ENCODE measurements around the gene ACOT9.
"Not testable (repeated sequence)": the region's sequence is repeated elsewhere in the genome, so short reads cannot be mapped to it uniquely, and the experiment has no call there.

The ACOT9 gene

DNA sequence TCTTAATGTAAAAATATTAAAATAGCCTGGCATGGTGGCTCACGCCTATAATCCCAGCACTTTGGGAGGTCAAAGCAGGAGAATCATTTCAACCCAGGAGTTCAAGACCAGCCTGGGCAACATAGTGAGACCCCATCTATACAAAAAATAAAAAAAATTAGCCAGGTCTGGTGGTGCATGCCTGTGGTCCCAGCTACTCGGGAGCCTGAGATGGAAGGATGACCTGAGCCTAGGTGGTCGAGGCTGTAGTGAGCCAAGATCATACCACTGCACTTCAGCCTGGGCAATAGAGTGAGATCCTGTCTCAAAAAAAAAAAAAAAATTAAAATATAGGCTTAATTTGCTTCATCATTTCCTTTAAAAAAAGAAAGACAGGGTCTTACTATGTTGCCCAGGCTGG lies 66.6 kb downstream of the ACOT9 start:
- not testable (repeated sequence) for DNase-seq

DNA sequence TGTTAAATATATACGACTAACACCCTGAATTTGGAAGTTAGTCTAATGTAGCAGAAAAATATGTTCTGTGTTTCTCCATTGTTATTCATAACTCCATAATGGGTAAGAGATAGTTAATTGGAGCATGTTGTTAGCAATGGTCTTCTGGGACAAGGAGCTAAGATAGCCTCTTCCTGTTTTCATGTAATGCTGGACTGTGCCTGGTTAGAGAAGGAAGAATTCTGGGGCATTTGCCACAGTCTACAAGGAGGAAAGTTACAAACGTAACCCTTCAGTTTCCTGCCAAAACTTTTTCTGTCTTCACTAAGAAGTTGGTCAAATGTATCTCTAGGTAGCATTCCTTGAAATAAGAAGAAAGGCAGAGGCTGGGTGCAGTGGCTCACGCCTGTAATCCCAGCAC lies 70.0 kb downstream of the ACOT9 start:
- DNase-seq = no peak

DNA sequence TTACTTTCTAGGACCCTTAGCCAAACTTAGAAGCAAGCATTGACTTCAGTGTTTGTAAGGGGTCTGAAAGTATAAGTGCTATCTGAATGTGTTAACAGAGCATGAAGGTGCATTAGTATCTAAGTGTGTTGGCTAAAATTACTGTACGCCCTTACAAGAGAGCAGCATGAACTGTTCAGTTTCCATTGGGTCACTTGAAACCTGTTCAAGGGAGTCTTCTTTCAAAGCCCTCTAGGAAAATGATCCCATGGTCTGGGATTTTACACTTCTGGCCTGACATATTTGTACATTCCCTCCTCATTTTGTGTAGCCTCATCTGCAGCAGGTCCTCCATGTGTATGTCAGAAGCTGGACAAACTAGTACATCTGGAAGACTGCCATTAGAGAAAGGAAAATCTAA lies 72.5 kb downstream of the ACOT9 start:
- no peak for DNase-seq

GRCh38 chrX:23668335-23668734 lies 74.7 kb downstream of the ACOT9 start:
- DNase-seq = no peak

DNA sequence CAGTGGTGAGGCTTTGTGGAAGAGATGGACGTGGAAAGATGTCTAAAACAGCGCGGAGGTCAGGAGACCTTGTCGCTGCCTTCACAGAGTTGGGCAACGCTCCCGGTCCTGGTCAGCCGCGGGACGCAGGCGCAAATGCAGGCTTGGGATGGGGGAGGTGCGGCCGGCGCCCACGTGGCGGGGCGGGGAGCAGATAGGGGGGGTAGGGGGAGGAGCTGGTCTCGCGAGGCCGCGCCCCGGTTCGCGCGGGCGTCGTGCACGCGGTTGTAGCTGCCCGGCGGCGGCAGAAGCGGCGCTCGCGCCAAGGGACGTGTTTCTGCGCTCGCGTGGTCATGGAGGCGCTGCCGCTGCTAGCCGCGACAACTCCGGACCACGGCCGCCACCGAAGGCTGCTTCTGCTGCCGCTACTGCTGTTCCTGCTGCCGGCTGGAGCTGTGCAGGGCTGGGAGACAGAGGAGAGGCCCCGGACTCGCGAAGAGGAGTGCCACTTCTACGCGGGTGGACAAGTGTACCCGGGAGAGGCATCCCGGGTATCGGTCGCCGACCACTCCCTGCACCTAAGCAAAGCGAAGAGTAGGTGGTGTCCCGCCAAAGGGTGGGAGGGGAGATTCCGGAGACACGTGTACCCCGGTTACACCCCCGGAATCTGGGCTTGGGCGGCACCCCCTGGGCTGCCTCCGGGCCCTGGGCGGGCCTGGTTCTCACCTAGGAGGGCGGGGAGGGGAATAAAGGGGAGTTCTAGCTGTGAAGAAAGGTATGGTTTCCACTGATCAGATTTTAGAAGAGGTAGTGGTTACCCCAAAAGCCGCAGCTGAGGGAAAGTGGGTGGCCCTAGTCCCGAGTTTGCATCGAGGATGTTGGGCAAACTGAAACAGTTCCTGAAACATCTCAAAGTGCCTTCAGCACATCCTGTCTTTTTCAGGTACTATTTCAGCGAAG lies 75.6 kb downstream of the ACOT9 start, which contains the start of gene PRDX4:
Gene PRDX4 (plus strand): TSS at position 255 of the 939 bp plus-strand sequence. CDS start 78 bp downstream, at position 333.
- peak; percentile 42 for DNase-seq

GRCh38 chrX:23666282-23666681 lies 76.8 kb downstream of the ACOT9 start:
- DNase-seq = no peak

GRCh38 chrX:23664496-23664895 lies 78.6 kb downstream of the ACOT9 start:
- no peak for DNase-seq

DNA sequence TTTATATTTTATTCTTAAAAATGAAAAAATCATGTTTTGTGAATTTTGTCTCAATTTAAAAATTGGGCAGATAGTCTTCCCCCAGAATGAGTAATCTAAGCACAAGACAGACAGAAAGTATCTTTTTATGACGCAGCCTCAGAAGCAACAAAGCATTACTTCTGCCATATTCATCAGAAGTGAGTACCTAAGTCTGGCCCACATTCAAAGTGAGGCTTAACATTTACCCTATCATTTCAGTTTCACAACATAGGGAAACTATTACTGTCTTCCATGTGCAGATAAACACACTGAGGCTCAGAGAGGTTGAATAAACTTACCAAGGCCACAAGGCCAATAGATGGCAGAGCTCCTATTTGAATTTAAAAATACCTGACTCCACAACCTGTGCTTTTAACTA lies 80.2 kb downstream of the ACOT9 start:
- no peak for DNase-seq

DNA sequence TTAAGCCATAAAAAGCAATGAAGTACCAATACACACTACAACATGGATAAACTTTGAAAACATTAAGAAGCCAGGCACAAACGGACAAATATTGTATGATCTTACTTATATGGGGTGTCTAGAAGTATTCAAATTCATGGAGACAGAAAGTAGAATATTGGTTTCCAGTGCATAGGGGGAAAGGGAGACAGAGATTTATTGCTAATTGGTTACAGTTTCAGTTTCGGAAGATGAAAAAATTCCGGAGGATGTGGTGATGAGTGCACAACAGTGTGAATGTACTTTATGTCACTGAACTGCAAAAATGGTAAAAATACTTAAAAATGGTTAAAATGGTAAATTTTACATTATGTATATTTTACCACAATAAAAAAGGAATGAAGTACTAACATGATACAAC lies 80.9 kb downstream of the ACOT9 start:
- DNase-seq = no peak

- DNase-seq = no peak
Measured at GRCh38 chrX:23661671-23662070, 81.4 kb downstream of the ACOT9 start.

DNA sequence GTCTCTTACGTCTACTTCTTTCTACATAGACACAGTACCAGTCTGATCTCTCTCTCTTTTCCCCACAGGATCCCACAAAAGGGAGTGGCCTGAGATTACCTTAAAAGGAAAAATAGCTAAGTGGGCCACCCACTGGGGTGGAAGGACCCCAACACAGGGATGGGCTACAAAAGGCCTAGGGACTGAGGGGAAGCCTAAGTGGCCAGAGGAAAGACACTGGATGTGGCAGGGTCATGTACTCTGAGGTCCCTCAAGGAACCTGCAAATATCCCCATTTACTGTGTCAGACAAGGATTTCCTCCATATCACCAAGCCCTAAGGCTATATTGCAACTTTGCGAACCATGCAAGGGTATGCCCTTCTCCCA lies 82.3 kb downstream of the ACOT9 start:
- DNase-seq = no peak

DNA sequence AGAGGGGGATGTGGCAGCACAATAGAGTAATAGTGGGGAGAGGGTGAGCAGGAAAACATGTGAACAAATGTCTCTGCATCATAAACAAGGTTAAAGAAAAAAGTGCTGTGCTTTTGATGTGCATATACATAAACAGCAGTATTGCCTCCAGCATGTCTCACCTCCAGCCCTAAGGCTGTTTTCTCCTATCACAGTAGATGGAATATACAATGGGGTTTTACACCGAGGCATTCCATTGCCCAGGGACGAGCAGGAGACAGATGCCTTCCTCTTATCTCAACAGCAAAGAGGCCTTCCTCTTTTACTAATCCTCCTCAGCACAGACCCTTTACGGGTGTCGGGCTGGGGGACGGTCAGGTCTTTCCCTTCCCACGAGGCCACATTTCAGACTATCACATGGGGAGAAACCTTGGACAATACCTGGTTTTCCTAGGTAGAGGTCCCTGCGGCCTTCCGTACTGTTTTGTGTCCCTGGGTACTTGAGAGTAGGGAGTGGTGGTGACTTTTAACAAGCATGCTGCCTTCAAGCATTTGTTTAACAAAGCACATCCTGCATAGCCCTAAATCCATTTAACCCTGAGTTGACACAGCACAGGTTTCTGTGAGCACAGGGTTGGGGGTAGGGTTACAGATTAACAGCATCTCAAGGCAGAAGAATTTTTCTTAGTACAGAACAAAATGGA lies 82.9 kb downstream of the ACOT9 start:
- not testable (repeated sequence) for DNase-seq

- DNase-seq = no peak
Measured at GRCh38 chrX:23659339-23659738, 83.7 kb downstream of the ACOT9 start.

GRCh38 chrX:23656684-23657083 lies 86.4 kb downstream of the ACOT9 start:
- DNase-seq = no peak

DNA sequence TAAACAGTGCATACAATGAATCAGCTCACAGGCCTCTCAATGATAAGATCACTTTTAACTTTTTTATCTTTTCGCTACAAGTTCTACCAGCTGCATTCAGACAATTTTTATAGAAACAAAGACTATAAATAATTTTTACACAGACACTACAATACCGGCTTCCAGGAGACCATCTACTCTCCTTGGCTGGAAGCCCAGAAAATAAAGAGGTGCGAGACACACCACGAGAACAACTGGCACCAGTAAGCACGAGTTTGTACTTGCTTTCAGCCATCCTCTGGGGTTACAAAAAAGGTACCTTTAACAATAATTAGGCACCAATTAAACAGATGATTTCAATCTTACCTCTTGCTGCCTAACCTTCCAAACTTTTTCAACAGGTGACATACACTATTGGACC lies 87.0 kb downstream of the ACOT9 start:
- no peak for DNase-seq
